ENCODE results near the gene LRP8. TPM values are rescaled to one million over a fixed set of nuclear protein-coding genes. Genes with fewer than 3 reads are reported as not detected.

The LRP8 gene
- total and polyA plus RNA-seq, 4 donors, result 22.7 to 62.9 (median 48.1) TPM

DNA sequence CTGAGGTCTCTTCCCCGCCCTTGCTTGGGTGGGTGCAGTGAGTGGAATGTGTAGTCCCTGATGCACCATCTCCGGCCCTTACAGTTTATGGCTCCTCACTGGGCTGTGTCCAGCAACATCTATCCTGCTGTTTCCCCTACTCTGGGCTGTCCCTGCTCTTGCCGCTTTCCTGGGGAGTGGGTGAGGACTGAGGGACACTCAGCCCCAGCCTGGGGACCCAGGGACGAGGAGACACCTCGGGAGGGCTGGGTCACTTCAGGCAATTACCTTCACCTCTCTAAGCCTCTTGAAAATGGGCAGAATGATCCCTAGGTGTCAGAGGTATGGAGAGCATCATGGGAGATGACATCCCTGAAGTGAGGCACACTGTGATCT, 13.6 kb upstream of the LRP8 start:
- H3K27ac ChIP-seq (ENCODE audit: low read depth, low read length), result no peak overlapping the region
- no peaks in the 10 kb centered on the region for H3K9me3 ChIP-seq (ENCODE audit: control insufficient read depth, insufficient read depth, low read length)
- no peaks in the 10 kb centered on the region for H3K36me3 ChIP-seq (ENCODE audit: control insufficient read depth, insufficient read depth, low read length)
- no CpG with 5 or more reads among the region's 5 CpGs for WGBS (ENCODE audit: insufficient coverage)
- no peak overlapping the region for H3K4me3 ChIP-seq (ENCODE audit: low read depth, low read length)
- no peak for DNase-seq (ENCODE audit: low read depth in 4 of 6, low spot score in 6 of 6)
- H3K4me1 ChIP-seq (ENCODE audit: control insufficient read depth, insufficient read depth, low read length), result no peaks in the 10 kb centered on the region
- no peaks in the 10 kb centered on the region for H3K27me3 ChIP-seq (ENCODE audit: control insufficient read depth, insufficient read depth, low read length)

DNA sequence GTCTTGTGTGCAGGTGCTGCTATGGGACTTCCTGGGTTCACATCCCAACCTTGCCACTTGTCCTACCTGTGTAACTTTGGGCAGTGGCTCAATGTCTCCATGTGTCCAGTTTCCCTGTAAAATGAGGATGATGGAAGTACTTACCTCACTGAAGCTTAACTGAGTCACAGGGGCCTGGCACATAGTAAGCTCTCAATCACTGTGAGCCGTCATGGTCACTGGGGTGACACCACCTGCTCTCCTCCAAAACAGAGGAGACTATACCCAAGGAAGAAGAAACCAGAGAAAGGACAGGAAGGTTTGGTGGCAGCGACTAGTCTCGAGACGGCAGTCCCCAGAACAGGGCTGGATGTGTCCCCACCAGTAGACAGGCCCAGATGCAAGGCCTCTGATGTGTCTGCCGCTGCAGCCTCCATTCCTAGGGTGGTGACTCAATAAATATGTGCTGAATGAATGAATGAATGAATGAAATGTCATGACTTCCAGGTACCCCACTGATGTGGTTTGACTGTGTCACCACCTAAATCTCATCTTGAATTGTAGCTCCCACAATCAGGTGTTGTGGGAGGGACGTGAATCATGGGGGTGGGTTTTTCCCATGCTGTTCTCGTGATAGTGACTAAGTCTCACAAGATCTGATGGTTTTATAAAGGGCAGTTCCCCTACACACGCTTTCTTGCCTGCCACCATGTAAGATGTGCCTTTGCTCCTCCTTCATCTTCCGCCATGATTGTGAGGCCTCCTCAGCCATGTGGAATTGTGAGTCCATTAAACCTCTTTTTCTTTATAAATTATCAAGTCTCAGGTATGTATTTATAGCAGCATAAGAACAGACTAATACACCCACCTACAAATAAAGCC, 13.0 kb upstream of the LRP8 start:
- no peaks in the 10 kb centered on the region for H3K27me3 ChIP-seq (ENCODE audit: control insufficient read depth, insufficient read depth, low read length)
- no peaks in the 10 kb centered on the region for H3K36me3 ChIP-seq (ENCODE audit: control insufficient read depth, insufficient read depth, low read length)
- DNase-seq (ENCODE audit: low read depth in 4 of 6, low spot score in 6 of 6), result no peak
- H3K4me3 ChIP-seq (ENCODE audit: low read depth, low read length), result no peak overlapping the region
- WGBS (ENCODE audit: insufficient coverage), result 95% methylated on average over 5 of the region's 9 CpGs
- no peaks in the 10 kb centered on the region for H3K9me3 ChIP-seq (ENCODE audit: control insufficient read depth, insufficient read depth, low read length)
- no peak overlapping the region for H3K27ac ChIP-seq (ENCODE audit: low read depth, low read length)
- no peaks in the 10 kb centered on the region for H3K4me1 ChIP-seq (ENCODE audit: control insufficient read depth, insufficient read depth, low read length)

DNA sequence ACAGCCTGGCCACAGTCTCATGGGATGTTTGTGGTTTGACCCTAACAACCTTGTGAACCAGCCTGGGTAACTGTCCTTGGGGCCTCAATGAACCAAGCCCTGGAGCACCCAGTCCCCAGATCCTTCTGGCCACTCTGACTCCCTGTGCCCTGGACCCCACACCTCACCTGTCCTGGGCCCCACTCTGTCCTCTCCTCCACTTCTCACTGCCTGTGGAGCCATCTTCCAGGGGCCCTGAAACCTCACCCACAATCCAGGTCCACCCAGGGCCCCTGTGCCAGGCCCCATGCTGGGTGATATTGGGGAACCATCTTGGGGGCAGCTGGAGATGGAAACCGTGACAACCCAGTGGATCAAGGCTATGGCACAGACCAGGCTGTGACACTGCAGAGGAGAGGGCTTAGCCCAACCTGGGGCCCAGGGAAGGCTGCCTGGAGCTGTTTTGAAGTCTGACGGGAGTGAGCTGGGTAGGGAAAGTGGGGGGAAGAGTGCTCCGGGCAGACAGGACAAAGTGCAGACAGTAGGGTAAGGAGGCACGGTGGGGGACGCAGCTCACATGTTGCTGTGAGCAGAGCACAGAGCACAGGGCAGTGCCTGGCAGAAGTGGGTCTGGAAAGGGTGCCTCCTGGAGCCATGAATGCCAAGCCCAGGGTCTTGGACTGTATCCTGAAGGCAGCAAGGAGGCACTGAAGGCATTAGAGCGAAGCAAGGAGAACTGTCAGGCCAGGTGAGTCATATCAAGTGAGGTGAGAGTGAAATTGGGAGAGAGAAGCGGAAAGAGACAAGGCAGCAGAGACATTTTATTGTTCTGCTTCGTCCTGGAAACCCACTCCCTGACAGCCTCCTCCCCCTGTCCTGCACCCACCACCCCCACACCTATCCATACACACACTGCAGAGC, 12.1 kb upstream of the LRP8 start:
- Histone ChIP-seq H3K4me1 (ENCODE audit: control insufficient read depth, insufficient read depth, low read length) (no peaks in the 10 kb centered on the region), H3K27ac (ENCODE audit: low read depth, low read length) (no peak overlapping the region), H3K27me3 (ENCODE audit: control insufficient read depth, insufficient read depth, low read length) (no peaks in the 10 kb centered on the region), H3K36me3 (ENCODE audit: control insufficient read depth, insufficient read depth, low read length) (no peaks in the 10 kb centered on the region), H3K4me3 (ENCODE audit: low read depth, low read length) (no peak overlapping the region), H3K9me3 (ENCODE audit: control insufficient read depth, insufficient read depth, low read length) (no peaks in the 10 kb centered on the region)
- 87% methylated on average over 6 of the region's 8 CpGs for whole genome bisulfite sequencing (ENCODE audit: insufficient coverage)
- DNase-seq (ENCODE audit: low read depth in 4 of 6, low spot score in 6 of 6), result no peak

DNA sequence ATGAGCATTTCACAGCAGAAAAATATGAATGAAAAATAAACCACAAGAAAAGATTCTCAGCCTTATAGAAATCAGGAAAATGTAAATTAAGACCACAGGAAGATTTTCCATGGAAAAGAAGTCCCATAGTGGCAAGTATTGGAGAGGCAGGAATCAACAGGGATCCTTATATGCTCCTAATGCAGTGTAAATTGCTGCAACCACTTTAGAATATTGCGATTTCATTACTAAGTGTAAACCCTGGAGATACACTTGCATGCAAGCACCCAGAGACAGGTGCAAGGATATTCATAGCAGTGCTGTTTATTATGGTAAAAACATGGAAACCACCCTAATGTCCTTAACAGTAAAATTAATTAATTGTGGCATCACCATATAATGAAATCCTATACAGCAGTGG, 10.6 kb upstream of the LRP8 start:
- DNase-seq (ENCODE audit: low read depth in 4 of 6, low spot score in 6 of 6), result peak in 1 of 6 donors; percentile 70
- Histone ChIP-seq H3K4me3 (ENCODE audit: low read depth, low read length) (no peak overlapping the region), H3K4me1 (ENCODE audit: control insufficient read depth, insufficient read depth, low read length) (no peaks in the 10 kb centered on the region), H3K9me3 (ENCODE audit: control insufficient read depth, insufficient read depth, low read length) (no peaks in the 10 kb centered on the region), H3K36me3 (ENCODE audit: control insufficient read depth, insufficient read depth, low read length) (no peaks in the 10 kb centered on the region), H3K27ac (ENCODE audit: low read depth, low read length) (no peak overlapping the region), H3K27me3 (ENCODE audit: control insufficient read depth, insufficient read depth, low read length) (no peaks in the 10 kb centered on the region)
- no CpG with 5 or more reads among the region's 1 CpG for WGBS (ENCODE audit: insufficient coverage)

DNA sequence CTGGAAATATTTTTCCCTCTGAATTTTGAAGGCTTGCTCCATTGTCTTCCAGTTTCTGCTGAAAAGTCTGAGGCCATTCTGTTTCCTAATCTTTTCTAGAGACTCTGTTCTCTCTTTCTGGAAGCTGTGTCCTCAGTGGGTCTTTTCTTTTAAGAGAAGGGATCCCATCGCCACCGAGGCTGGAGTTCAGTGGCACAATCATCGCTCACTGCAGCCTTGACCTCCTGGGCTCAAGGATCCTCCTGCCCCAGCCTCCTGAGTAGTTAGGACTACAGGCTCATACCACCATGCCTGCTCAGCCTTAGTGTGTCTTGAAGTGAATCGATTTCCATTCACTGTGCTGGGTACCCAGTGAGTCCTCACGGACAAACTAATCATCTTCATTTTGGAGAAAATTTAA, 9.6 kb upstream of the LRP8 start:
- no peak overlapping the region for H3K4me3 ChIP-seq (ENCODE audit: low read depth, low read length)
- H3K27me3 ChIP-seq (ENCODE audit: control insufficient read depth, insufficient read depth, low read length), result no peaks in the 10 kb centered on the region
- H3K4me1 ChIP-seq (ENCODE audit: control insufficient read depth, insufficient read depth, low read length), result no peaks in the 10 kb centered on the region
- 100% methylated on average over 2 of the region's 5 CpGs for WGBS (ENCODE audit: insufficient coverage)
- H3K9me3 ChIP-seq (ENCODE audit: control insufficient read depth, insufficient read depth, low read length), result no peaks in the 10 kb centered on the region
- H3K36me3 ChIP-seq (ENCODE audit: control insufficient read depth, insufficient read depth, low read length), result no peaks in the 10 kb centered on the region
- DNase-seq (ENCODE audit: low read depth in 4 of 6, low spot score in 6 of 6), result no peak
- no peak overlapping the region for H3K27ac ChIP-seq (ENCODE audit: low read depth, low read length)

DNA sequence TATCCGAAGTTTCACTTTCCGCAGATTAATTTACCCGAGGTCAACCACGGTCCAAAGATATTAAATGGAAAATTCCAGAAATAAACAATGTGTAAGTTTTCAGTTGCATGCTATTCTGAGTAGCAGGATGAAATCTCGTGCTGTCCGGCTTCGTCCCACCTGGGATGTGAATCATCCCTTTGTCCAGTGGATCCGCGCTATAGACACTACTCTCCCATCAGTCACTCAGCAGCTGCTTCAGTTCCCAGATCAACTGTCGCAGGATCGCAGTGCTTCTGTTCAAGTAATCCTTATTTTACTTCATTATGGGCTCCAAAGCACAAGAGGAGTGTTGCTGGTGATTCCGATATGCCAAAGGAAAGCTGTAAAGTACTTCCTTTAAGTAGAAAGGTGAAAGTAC, 8.3 kb upstream of the LRP8 start:
- WGBS (ENCODE audit: insufficient coverage), result 53% methylated on average over 5 of the region's 12 CpGs
- no peak overlapping the region for H3K4me3 ChIP-seq (ENCODE audit: low read depth, low read length)
- H3K4me1 ChIP-seq (ENCODE audit: control insufficient read depth, insufficient read depth, low read length), result no peaks in the 10 kb centered on the region
- peak in 1 of 6 donors; percentile 15 for DNase-seq (ENCODE audit: low read depth in 4 of 6, low spot score in 6 of 6)
- no peaks in the 10 kb centered on the region for H3K36me3 ChIP-seq (ENCODE audit: control insufficient read depth, insufficient read depth, low read length)
- H3K27me3 ChIP-seq (ENCODE audit: control insufficient read depth, insufficient read depth, low read length), result no peaks in the 10 kb centered on the region
- H3K9me3 ChIP-seq (ENCODE audit: control insufficient read depth, insufficient read depth, low read length), result no peaks in the 10 kb centered on the region
- H3K27ac ChIP-seq (ENCODE audit: low read depth, low read length), result no peak overlapping the region

DNA sequence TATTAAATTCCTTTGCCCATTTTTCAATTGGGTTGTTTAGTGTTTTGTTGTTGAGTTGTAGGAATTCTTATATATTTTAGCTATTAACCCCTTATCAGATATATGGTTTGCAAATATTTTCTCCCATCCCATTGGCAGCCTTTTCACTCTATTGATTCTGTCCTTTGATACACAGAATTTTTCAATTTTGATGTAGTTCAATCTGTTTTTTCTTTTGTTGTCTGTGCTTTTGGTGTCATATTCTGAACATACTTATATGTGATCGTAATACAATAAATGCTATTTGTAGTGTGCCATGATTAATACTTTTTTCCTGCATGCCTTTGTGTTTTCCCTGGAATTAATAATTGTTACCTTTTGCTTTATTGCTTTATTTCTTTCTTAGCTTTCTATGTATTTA, 7.8 kb upstream of the LRP8 start:
- Histone ChIP-seq H3K4me1 (ENCODE audit: control insufficient read depth, insufficient read depth, low read length) (no peaks in the 10 kb centered on the region), H3K36me3 (ENCODE audit: control insufficient read depth, insufficient read depth, low read length) (no peaks in the 10 kb centered on the region), H3K9me3 (ENCODE audit: control insufficient read depth, insufficient read depth, low read length) (no peaks in the 10 kb centered on the region), H3K4me3 (ENCODE audit: low read depth, low read length) (no peak overlapping the region), H3K27me3 (ENCODE audit: control insufficient read depth, insufficient read depth, low read length) (no peaks in the 10 kb centered on the region), H3K27ac (ENCODE audit: low read depth, low read length) (no peak overlapping the region)
- WGBS (ENCODE audit: insufficient coverage), result no CpG with 5 or more reads among the region's 1 CpG
- DNase-seq (ENCODE audit: low read depth in 4 of 6, low spot score in 6 of 6), result no peak

DNA sequence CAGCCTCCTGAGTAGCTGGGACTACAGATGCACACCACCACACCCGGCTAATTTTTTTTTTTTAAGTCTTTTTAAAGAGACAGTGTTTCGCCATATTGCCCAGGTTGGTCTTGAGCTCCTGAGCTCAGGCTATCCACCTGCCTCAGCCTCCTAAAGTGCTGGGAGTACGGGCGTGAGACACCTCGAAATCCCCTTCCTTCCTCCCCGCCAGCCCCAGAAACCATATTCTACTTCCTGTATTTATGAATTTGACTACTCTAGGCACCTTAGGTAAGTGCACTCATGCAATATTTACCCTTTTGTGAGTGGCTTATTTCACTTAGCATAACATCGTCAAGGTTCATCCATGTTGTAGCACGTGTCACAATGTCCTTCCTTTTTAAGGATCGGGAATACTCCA, 6.9 kb upstream of the LRP8 start:
- 95% methylated on average over 3 of the region's 9 CpGs for WGBS (ENCODE audit: insufficient coverage)
- no peak overlapping the region for H3K27ac ChIP-seq (ENCODE audit: low read depth, low read length)
- no peak overlapping the region for H3K4me3 ChIP-seq (ENCODE audit: low read depth, low read length)
- no peaks in the 10 kb centered on the region for H3K4me1 ChIP-seq (ENCODE audit: control insufficient read depth, insufficient read depth, low read length)
- no peaks in the 10 kb centered on the region for H3K36me3 ChIP-seq (ENCODE audit: control insufficient read depth, insufficient read depth, low read length)
- no peaks in the 10 kb centered on the region for H3K27me3 ChIP-seq (ENCODE audit: control insufficient read depth, insufficient read depth, low read length)
- H3K9me3 ChIP-seq (ENCODE audit: control insufficient read depth, insufficient read depth, low read length), result no peaks in the 10 kb centered on the region
- no peak for DNase-seq (ENCODE audit: low read depth in 4 of 6, low spot score in 6 of 6)

DNA sequence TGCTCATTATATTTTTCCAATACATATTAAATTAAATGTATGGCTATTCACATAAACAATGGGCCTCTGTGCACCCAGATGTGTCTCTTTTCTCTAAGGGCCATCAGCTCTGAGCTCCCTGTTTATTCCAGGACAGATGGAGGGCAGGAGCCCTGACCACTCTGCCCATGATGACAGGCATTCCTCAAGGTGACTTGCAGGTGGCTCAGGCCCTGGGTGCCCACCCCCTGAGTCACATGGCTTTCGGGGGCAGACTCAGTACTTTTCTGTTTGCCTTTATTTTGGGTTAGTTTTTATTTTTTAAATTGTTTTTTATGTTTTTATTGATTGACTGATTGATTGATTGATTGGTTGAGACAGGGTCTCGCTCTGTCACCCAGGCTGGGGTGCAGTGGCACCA, 6.4 kb upstream of the LRP8 start:
- DNase-seq (ENCODE audit: low read depth in 4 of 6, low spot score in 6 of 6), result no peak
- Histone ChIP-seq H3K27me3 (ENCODE audit: control insufficient read depth, insufficient read depth, low read length) (no peaks in the 10 kb centered on the region), H3K27ac (ENCODE audit: low read depth, low read length) (no peak overlapping the region), H3K4me1 (ENCODE audit: control insufficient read depth, insufficient read depth, low read length) (no peaks in the 10 kb centered on the region), H3K4me3 (ENCODE audit: low read depth, low read length) (no peak overlapping the region), H3K36me3 (ENCODE audit: control insufficient read depth, insufficient read depth, low read length) (no peaks in the 10 kb centered on the region), H3K9me3 (ENCODE audit: control insufficient read depth, insufficient read depth, low read length) (no peaks in the 10 kb centered on the region)
- 100% methylated on average over 1 of the region's 2 CpGs for WGBS (ENCODE audit: insufficient coverage)

All from spinal cord (tissue), 10 donors.